Right ventricle myocardium inferior (tissue), 1 donor: Measurements from ENCODE around the gene SPOCK1. TPM values are rescaled to one million over a fixed set of nuclear protein-coding genes. Genes with fewer than 3 reads are reported as not detected.
"Not testable (repeated sequence)": the region's sequence is repeated elsewhere in the genome, so short reads cannot be mapped to it uniquely, and the experiment has no call there.

Experiments used
- ATAC-seq: fragments of 200-7000 bp; cut with Tn5 transposase; one replicate; pipeline ENCODE4 v1.9.1; 2020; ENCODE audit warnings: mild to moderate bottlenecking, moderate library complexity
- DNase-seq: peaks from one replicate; pipeline ENCODE4 v3.0.0; 2021; ENCODE audit errors: missing footprints
- intact Hi-C: fragments of 100-400 bp; cut with DNase I; formaldehyde crosslinking; loops from one replicate; pipeline ENCODE4 v1.11.0; 2022
- long read RNA-seq: library from polyadenylated mRNA; unstranded; transcript quantifications from one replicate; pipeline ENCODE4 v2.0.0, GENCODE V29; 2021
- total RNA-seq: library from RNA; stranded (reverse); fragmentation: NEBNext Ultra II Directional; extraction: Animal tissue kit (Norgen Biotek cat#: 25700); gene quantifications from one replicate; pipeline ENCODE4 v1.2.1, GENCODE V29; 2021
- donor health status: DM: no; HTN: yes; CAD: no; lungs with severe emphysema.

The SPOCK1 gene
- total RNA-seq: 35.5 TPM
- long read RNA-seq, full-length matches to known transcripts: 1 of 4 reads
- long read RNA-seq, partial matches to known transcripts: 1 of 4 reads
- long read RNA-seq, other reads (novel, unspliced or antisense): 2 of 4 reads

DNA sequence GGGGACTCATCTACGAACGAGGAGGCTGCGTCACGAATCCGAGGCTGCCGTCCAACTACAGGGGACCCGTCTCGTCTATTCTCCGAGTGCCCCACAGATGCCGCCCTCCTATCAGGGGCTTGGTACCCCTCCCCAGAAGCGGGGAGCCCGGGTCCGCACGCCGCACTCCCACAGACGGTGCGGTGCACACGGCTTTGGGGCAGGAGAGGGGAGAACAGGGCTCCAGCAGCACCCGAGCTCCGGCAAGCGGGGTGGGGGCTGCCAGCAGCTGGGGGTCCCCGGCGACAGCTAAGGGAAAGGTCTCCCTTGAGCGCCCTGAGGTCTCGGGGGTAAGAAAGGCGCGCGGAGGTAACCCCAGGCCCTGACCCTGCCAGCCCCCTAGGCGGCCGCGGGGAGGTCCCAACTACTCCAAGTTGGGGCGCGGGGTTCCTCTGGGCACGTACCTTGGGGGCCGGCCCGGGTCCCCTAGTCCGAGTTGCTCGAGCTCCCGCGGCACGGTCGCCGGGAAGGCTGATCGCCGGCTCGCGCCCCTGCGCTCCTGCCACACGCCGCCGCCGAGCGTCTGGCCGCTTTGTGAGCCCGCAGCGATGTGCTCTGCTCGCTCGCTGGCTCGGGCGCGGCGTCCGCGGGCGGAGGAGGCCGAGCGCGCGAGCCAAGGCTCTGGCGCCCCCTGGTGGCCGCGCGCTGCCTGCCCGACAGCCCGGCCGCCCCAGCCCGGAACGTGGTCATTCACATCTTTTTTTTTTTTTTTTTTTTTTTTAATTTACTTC is at the start of gene SPOCK1:
TSS of gene SPOCK1 (minus strand) at position 591 of the 770 bp plus-strand sequence.
- ATAC-seq: peak; percentile 94
- intact Hi-C loops: loop anchor here (1.0 to 5.0 kb wide), 2 partner anchors 179 to 697 kb away; no protein-coding TSS in a partner anchor
- peak; percentile 88 for DNase-seq

DNA sequence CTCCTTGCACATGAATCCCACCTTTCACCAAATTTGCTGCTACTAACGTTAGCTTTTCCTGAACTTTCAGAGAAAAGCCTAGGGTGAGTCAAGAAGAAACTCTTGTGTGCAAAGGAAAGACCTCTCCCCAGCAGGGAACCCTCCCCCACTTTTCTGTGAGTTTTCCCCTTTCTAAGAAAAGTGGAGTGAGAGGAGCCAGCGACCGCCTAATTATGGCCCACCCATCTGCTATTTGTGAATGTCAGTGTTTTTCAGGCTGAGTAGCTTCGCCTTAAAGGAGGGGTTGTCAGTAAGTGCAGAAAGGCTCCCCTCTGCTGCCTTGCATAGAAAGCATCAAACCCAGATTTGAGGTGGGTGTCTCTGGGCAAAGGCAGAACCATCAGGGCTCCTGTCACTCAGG is 46.8 kb upstream of the SPOCK1 start:
- intact Hi-C loops: no loop called here
- ATAC-seq: no peak
- DNase-seq: no peak

DNA sequence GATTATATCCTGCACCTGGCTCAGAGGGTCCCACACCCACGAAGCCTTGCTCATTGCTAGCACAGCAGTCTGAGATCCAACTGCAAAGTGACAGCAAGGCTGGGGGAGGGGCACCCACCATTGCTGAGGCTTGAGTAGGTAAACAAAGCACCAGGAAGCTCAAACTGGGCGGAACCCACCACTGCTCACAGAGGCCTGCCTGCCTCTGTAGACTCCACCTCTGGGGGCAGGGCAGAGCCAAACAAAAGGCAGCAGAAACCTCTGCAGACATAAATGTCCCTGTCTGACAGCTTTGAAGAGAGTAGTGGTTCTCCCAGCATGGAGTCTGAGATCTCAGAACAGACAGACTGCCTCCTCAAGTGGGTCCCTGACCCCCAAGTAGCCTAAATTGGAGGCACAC is 36.3 kb upstream of the SPOCK1 start:
- ATAC-seq, DNase-seq, intact Hi-C loops: not testable (repeated sequence)

DNA sequence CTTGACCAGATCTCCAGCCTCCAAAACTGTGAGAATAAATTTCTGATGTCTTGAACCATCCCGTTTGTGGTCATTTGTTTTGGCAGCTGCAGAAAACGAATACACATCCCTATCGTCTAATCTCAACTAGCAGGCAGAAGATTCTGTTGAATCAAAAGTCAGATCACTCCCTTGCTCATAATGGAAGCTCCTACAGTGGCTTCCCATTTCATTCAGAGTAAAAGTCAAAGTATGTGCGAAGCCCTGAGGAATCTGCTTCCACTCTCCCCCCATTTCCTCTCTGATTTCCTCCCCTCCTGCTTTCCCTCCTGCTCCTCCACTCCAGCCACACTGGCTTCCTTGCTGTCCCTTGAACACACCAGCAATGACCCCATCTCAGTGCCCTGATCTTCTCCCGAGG is 34.8 kb upstream of the SPOCK1 start:
- intact Hi-C loops: no loop called here
- ATAC-seq: no peak

DNA sequence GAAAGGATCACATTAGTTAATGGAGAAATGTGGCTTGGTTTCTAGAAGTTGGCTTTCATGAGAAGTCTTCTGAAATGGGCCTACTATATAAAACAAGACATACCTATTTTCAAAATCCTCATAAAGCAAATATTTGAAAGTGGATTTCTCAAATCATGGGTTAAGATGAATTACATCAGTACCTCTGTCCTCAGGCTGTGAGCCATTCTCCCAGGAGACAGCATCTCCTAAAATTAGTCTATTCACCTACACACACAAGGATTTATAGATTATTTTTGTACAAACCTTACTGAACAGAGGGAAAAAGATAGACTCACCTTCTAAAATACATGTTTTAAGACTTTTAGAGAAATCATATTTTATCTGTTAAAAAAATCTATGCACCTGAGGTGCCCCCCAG is 32.1 kb upstream of the SPOCK1 start:
- ATAC-seq: no peak
- intact Hi-C loops: no loop called here
- DNase-seq: no peak

More for the DNA sequence above, 34.8 kb upstream of the SPOCK1 start:
- DNase-seq: no peak

DNA sequence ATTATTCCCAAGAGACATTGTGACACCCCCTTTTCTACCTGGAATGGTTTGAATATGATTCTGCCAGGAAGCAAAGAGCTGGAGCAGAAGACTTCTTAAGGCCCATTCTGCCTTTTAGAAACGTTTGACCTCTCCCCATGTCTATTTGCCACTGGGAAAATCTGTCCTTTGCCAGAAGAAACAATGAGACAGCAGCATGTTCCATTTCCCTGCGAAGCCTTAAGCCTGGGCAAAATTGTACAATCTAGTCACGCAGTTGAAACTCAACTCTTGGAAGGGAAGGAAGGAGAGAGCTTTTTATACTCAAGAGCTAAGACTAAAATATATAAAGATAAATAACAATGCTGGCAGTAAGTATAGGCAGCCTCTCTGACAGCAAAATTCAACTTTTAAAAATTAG is 22.1 kb upstream of the SPOCK1 start:
- DNase-seq: no peak
- no peak for ATAC-seq

DNA sequence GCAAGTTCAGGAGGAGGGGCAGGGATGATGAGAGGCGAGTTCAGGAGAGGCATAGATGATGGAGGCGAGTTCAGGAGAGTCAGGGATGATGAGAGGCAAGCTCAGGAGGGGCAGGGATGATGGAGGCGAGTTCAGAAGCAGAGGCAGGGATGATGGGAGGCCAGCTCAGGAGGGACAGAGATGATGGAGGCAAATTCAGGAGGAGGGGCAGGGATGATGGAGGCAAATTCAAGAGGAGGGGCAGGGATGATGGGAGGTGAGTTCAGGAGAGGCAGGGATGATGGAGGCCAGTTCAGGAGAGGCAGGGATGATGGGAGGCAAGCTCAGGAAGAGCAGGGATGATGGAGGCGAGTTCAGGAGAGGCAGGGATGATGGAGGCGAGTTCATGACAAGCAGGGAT is 17.8 kb upstream of the SPOCK1 start:
- intact Hi-C loops: no loop called here
- ATAC-seq: no peak
- DNase-seq: no peak

More for the DNA sequence above, 22.1 kb upstream of the SPOCK1 start:
- intact Hi-C loops: no loop called here

DNA sequence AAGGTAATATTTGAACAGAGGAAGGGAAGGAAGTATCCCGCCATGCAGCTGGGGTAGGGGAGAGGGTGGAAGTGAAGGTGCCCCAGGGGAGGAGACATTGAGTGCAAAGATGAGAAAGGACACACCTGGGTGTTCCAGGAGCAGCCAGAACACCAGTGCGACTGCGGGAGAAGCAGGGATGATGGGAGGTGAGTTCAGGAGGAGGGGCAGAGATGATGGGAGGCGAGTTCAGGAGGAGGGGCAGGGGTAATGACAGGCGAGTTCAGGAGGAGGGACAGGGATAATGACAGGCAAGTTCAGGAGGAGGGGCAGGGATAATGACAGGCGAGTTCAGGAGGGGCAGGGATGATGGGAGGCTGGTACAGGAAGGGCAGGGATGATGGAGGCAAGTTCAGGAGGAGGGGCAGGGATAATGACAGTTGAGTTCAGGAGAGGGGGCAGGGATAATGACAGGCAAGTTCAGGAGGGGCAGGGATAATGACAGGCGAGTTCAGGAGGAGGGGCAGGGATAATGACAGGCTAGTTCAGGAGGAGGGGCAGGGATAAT is 17.2 kb upstream of the SPOCK1 start:
- DNase-seq (no peak), ATAC-seq (no peak)
- intact Hi-C loops: no loop called here

DNA sequence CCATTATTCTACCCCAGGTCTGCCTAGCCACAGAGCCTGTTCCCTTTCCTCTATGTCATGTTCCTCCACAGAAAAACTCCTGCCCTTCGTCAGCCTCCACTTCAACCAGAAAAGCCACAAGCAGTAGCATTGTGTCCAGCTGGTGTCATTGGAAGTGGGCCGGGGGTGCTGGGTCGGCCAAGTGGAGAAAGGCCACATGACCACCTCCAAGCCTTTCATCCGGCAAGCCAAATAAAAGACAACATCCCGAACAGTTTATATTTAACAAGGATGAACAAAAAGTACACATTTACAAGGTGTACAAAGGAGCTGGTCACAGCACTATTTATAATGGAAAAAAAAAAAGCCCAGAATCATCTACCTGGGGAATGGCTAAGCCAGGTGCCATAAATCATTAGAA is 16.1 kb upstream of the SPOCK1 start:
- intact Hi-C loops: no loop called here
- ATAC-seq: no peak

DNA sequence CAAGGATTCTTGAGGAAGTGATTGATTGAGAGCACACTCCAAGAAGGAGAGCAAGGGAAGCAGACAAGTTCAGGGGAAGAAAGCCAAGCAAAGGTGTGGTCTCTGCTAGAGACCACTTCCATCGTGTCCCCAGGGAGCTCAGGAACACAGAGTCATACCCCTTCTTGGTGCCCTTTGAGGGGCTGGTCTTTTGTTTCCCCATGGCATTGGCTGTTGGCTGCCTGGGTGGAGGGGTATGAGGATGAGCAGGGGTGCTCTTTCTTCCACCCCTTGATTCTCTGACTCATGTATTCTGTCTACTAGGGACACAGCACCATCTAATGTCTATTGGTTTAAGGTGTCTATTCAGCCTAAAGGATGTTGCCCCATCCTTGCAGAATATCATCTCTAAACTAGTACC is 11.5 kb upstream of the SPOCK1 start:
- no peak for DNase-seq
- ATAC-seq: no peak
- intact Hi-C loops: no loop called here

More for the DNA sequence above, 16.1 kb upstream of the SPOCK1 start:
- DNase-seq: no peak

DNA sequence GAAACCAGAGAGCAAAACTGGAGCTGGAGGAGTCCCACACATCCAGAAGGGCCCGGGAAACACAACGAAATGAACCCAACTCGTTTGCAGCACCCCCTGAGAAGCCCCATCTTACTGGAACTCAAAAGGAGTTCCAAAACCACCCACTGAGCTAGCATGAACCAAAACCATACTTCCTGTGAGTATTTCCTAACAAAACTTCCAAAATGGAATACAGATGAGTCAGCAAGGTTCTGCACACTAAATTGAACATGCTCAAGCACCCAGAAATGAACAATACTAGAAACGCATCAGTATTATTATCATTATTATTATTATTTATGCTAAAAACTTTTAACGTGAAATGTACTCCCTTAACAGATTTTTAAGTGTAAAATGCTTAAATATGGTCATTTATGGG is 8.0 kb upstream of the SPOCK1 start:
- ATAC-seq (no peak), DNase-seq (no peak)
- intact Hi-C loops: no loop called here

DNA sequence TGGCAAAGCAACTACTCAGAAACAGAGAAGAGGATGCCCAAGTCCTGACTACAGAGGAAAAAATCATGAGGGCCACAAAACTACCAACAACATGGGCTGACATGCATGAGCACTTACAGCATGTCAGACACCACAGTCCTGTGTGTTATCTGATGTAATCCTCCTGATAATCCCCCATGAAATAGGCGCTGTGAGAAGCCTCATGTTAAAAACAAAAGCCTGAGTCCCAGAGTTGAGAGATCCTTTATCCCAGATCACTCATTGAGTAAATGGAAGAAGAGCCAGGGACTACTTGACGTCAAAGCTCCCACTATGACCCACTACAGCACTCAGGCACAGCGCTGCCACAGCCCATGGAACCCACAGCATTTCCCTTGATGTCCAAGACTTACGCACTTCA is 7.2 kb upstream of the SPOCK1 start:
- ATAC-seq (no peak), DNase-seq (no peak)
- intact Hi-C loops: no loop called here

DNA sequence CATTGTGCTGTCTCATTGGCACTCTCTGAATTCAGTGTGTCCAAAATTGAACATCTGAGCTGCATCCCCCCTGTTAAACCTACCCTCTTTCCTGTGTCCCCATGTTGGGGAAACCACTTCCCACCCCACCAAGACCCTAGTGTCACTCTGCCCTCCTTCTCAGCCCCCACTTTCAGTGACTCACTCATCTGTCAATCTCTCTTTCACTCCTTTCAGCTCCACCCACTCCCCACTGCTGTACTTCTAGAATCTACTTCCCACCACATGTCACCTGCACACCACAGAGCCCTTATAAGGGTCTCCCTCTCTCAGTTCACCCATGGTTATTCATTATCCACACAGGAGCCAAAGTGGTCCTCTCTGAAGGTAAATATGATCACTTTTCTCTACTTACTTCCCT is 5.8 kb upstream of the SPOCK1 start:
- intact Hi-C loops: no loop called here
- DNase-seq: no peak
- no peak for ATAC-seq

DNA sequence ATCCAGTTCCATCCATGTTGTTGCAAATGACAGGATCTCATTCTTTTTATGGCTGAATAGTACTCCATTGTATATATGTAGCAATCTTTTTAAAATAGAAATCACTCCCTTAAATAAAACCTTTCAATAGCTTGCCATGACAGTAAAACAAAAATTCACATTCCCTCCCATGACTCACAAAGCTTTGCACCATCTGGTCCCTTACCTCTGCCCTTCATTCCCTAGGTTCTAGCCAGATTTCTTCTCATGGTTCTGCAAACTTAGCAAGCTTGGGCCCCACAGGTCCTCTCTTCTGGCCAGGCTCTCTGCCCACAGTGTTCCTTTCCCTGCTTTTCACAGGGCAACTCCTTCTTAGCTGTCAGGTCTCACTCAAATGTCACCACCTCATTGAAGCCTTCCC is 4.3 kb upstream of the SPOCK1 start:
- intact Hi-C loops: no loop called here
- DNase-seq (no peak), ATAC-seq (no peak)

DNA sequence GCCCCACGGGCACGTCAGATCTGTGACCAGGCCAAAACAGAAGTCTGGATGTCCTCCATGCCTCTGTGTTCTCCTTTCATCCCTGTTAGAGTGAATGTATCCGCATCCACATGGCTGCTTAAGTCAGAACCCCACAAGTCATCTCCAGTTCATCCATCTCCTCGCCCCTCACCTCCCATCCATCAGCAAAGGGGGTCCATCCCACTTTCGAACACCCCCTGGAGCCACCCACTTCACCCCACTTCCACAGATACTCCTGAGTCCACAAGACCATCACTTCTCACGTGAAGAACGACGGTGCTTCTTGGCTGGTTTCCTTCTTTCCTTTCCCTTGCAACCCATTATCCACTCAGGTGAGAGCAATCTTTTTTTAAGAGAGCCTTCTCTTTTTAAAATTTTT is 3.5 kb upstream of the SPOCK1 start:
- DNase-seq (no peak), ATAC-seq (no peak)
- intact Hi-C loops: no loop called here

DNA sequence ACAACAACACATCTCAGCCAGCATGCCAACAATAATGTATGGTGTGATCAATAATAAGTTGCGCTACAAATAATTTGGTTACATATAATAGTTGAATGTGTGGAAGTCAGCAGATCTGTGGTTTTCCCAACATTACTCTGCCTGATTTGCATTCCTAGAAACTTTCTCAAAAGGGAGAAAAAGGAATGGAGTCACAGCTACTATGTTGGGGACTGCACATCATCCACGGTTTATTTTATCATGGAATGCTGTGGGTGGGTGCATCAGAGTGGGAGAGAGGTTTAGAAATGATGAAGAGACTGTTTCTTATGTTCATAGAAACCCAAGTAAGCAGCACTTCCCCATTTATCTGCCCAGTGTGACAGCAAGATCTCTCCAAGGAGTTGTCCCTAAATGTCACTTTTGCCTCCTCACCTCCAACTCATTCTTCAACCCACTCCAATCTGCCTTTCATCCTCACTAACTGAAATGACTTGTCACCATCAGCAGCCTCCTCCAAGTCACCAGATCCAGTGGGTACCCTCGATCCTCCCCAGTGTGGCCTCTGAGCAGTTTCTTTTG is 2.8 kb upstream of the SPOCK1 start:
- intact Hi-C loops: no loop called here
- DNase-seq (no peak), ATAC-seq (no peak)

DNA sequence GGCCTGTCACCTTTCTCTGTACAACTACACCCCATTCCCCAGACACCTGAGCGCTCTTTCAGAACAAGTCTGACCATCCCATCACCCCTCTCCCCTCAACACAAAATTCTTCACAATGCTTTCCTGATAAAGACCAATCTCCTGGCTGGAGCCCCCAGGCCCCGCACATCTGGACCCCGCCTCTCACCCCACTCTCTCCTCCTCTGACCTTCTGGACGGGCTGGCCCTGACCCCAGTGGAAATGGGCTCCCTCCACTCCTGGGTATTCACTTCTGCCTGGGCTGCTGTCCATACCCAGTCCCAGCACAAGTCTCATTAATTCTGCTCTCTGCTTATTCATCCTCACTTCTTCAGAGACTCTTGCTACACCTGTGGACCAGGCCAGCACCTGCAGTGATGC is 2.1 kb upstream of the SPOCK1 start:
- intact Hi-C loops: no loop called here
- no peak for ATAC-seq
- DNase-seq: no peak

DNA sequence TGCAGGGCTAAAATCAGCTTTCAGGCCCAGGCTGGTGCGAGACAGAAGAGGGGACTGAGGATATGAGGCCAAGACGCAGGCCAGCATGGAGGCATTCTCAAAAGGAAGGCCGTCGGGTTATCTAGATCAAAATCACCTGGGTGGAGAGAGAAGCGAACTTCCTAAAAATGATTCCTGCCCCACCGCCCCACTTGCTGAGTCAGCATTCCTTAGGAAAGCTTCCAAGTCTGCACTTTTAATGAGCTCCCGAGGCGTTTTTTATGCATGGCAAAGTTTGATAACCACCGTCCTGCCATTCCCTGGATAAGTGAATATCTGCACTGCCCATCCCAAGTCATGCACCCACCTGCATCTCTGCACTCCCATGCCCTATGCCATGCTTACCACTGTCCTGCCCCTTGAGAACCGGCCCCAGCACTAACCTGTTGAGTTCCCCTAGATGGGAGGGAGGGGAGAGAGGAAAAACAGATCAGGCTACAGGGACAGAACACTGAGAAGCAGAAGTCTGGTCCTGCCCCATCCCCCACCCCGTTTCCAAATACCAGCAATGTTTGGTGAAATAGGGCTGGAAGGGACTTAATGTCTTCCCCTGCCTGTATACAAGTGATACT is 1.6 kb upstream of the SPOCK1 start:
- intact Hi-C loops: no loop called here

DNA sequence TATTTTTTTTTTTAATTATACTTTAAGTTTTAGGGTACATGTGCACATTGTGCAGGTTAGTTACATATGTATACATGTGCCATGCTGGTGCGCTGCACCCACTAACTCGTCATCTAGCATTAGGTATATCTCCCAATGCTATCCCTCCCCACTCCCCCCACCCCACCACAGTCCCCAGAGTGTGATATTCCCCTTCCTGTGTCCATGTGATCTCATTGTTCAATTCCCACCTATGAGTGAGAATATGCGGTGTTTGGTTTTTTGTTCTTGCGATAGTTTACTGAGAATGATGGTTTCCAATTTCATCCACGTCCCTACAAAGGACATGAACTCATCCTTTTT is 351 bp upstream of the SPOCK1 start:
- not testable (repeated sequence) for ATAC-seq, DNase-seq
- intact Hi-C loops: loop anchor here (1.0 to 5.0 kb wide), 2 partner anchors 179 to 697 kb away; no protein-coding TSS in a partner anchor

More for the DNA sequence above, 1.6 kb upstream of the SPOCK1 start:
- ATAC-seq (no peak), DNase-seq (no peak)

DNA sequence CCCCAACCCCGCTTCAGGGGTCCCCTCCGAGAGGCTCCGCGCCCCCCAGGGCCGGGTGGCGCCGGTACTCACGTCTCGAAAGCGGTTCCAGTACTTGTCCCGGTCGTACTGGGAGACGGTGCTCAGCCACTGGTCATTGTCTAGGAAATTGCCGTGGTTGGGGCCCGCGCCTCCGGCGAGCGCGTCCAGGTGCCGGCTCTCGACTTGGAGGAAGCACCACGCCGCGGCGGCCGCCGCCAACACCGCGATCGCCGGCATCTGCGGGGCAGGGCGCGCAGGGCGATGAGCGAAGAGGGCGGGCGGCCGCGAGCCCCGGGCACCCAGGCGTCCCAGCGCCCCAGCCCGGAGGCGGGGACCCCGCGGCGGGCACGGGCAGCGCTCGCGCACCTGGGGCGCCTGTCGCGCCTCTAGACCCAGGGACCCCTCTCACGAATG is 808 bp downstream of the SPOCK1 start:
- peak; percentile 32 for ATAC-seq
- no peak for DNase-seq
- intact Hi-C loops: loop anchor here (5.0 kb wide), 1 partner anchor 696 kb away; no protein-coding TSS in a partner anchor
